Measurements from ENCODE around the gene CREBZF. TPM values are rescaled to one million over a fixed set of nuclear protein-coding genes. Genes with fewer than 3 reads are reported as not detected.

CREBZF gene
- total RNA-seq, 2 donors from 2014 or later, result 39.3 to 47.5 TPM

GRCh38 chr11:85668157-85668556 is 3.2 kb upstream of the CREBZF start:
- peaks cover 15% of the 10 kb centered on the region for H3K27me3 Mint-ChIP-seq (ENCODE audit: insufficient read depth)
- H3K27ac Mint-ChIP-seq, result no peak overlapping the region
- H3K36me3 Mint-ChIP-seq (ENCODE audit: low read depth), result peaks cover 8% of the 10 kb centered on the region
- Histone ChIP-seq H3K4me3 (ENCODE audit: low read length) (no peak overlapping the region), H3K4me1 (ENCODE audit: control insufficient read depth, insufficient read depth, low read length) (no peaks in the 10 kb centered on the region), H3K9ac (ENCODE audit: extremely low read depth, low read length, poor library complexity, severe bottlenecking) (no peak overlapping the region), H3K9me3 (ENCODE audit: control insufficient read depth, low read length) (no peaks in the 10 kb centered on the region), H3K36me3 (ENCODE audit: control insufficient read depth, insufficient read depth, low read length) (peaks cover 1% of the 10 kb centered on the region), H3K27ac (ENCODE audit: low read depth, low read length) (no peak overlapping the region), H3K27me3 (ENCODE audit: control insufficient read depth, insufficient read depth, low read length, poor library complexity, severe bottlenecking) (no peaks in the 10 kb centered on the region)
- no peak for DNase-seq
- 100% methylated on average over 1 of the region's 1 CpG; no CpG with 5 or more reads in 1 of the 2 experiments for WGBS, 2 experiments (ENCODE audit: insufficient coverage in 1 of 2, insufficient read length in 1 of 2)
- TF ChIP-seq CTCF (conservative IDR thresholded peaks at IDR 0.05), result no peak
- peaks cover 14% of the 10 kb centered on the region for H3K9me3 Mint-ChIP-seq
- H3K4me1 Mint-ChIP-seq, result peaks cover 5% of the 10 kb centered on the region
- H3K4me3 Mint-ChIP-seq, result no peak overlapping the region

- H3K9me3 ChIP-seq (ENCODE audit: control insufficient read depth, low read length), result no peaks in the 10 kb centered on the region
- no peaks in the 10 kb centered on the region for H3K27me3 ChIP-seq (ENCODE audit: control insufficient read depth, insufficient read depth, low read length, poor library complexity, severe bottlenecking)
- H3K4me3 ChIP-seq (ENCODE audit: low read length), result no peak overlapping the region
- no peak overlapping the region for H3K9ac ChIP-seq (ENCODE audit: extremely low read depth, low read length, poor library complexity, severe bottlenecking)
- no peaks in the 10 kb centered on the region for H3K4me1 ChIP-seq (ENCODE audit: control insufficient read depth, insufficient read depth, low read length)
- Mint-ChIP-seq H3K27me3 (ENCODE audit: insufficient read depth) (peaks cover 6% of the 10 kb centered on the region), H3K9me3 (peaks cover 8% of the 10 kb centered on the region), H3K4me1 (peaks cover 9% of the 10 kb centered on the region), H3K36me3 (ENCODE audit: low read depth) (peaks cover 16% of the 10 kb centered on the region), H3K4me3 (no peak overlapping the region), H3K27ac (no peak overlapping the region)
- no peak overlapping the region for H3K27ac ChIP-seq (ENCODE audit: low read depth, low read length)
- peaks cover 13% of the 10 kb centered on the region for H3K36me3 ChIP-seq (ENCODE audit: control insufficient read depth, insufficient read depth, low read length)
- DNase-seq, result no peak
- TF ChIP-seq CTCF (conservative IDR thresholded peaks at IDR 0.05), result no peak
- WGBS, 2 experiments (ENCODE audit: insufficient coverage in 1 of 2, insufficient read length in 1 of 2), result 94 to 100% methylated on average over 1 to 3 of the region's 3 CpGs
Observed at GRCh38 chr11:85666687-85667086, 1.8 kb upstream of the CREBZF start.

GRCh38 chr11:85665733-85666132 is 804 bp upstream of the CREBZF start:
- peaks cover 25% of the 10 kb centered on the region for H3K36me3 Mint-ChIP-seq (ENCODE audit: low read depth)
- H3K27ac Mint-ChIP-seq, result peak overlapping the region; percentile 85
- Histone ChIP-seq H3K27me3 (ENCODE audit: control insufficient read depth, insufficient read depth, low read length, poor library complexity, severe bottlenecking) (no peaks in the 10 kb centered on the region), H3K4me3 (ENCODE audit: low read length) (peak overlapping the region; percentile 97), H3K36me3 (ENCODE audit: control insufficient read depth, insufficient read depth, low read length) (peaks cover 19% of the 10 kb centered on the region), H3K9ac (ENCODE audit: extremely low read depth, low read length, poor library complexity, severe bottlenecking) (no peak overlapping the region), H3K9me3 (ENCODE audit: control insufficient read depth, low read length) (no peaks in the 10 kb centered on the region), H3K4me1 (ENCODE audit: control insufficient read depth, insufficient read depth, low read length) (no peaks in the 10 kb centered on the region), H3K27ac (ENCODE audit: low read depth, low read length) (peak overlapping the region; percentile 98)
- TF ChIP-seq CTCF (conservative IDR thresholded peaks at IDR 0.05), result no peak
- DNase-seq, result no peak
- H3K9me3 Mint-ChIP-seq, result no peaks in the 10 kb centered on the region
- H3K4me1 Mint-ChIP-seq, result peaks cover 17% of the 10 kb centered on the region
- peaks cover under 1% of the 10 kb centered on the region for H3K27me3 Mint-ChIP-seq (ENCODE audit: insufficient read depth)
- H3K4me3 Mint-ChIP-seq, result peak overlapping the region; percentile 98
- 80 to 89% methylated on average over 5 of the region's 5 CpGs for WGBS, 2 experiments (ENCODE audit: insufficient coverage in 1 of 2, insufficient read length in 1 of 2)

Data from endodermal cell (in vitro differentiated cells).